HFF-Myc (cell line): ENCODE data around the gene DCPS.

Experiments
- DNase-seq: peaks from one replicate; pipeline ENCODE4 v3.0.0-alpha.2; 2011; ENCODE audit warnings: low read depth; ENCODE audit errors: extremely low read depth
- H3K4me3 ChIP-seq: replicated peaks from 2 replicates; pipeline ENCODE4 v1.5.1; 2011; ENCODE audit warnings: low read depth, mild to moderate bottlenecking, control low read depth, low read length
- TF ChIP-seq, protein P1 (sequence below): IDR thresholded peaks from 2 replicates; pipeline ENCODE4 v1.5.1; 2012; ENCODE audit warnings: mild to moderate bottlenecking, low read depth, low read length, control low read depth; ENCODE audit errors: missing control alignments

DCPS gene

DNA sequence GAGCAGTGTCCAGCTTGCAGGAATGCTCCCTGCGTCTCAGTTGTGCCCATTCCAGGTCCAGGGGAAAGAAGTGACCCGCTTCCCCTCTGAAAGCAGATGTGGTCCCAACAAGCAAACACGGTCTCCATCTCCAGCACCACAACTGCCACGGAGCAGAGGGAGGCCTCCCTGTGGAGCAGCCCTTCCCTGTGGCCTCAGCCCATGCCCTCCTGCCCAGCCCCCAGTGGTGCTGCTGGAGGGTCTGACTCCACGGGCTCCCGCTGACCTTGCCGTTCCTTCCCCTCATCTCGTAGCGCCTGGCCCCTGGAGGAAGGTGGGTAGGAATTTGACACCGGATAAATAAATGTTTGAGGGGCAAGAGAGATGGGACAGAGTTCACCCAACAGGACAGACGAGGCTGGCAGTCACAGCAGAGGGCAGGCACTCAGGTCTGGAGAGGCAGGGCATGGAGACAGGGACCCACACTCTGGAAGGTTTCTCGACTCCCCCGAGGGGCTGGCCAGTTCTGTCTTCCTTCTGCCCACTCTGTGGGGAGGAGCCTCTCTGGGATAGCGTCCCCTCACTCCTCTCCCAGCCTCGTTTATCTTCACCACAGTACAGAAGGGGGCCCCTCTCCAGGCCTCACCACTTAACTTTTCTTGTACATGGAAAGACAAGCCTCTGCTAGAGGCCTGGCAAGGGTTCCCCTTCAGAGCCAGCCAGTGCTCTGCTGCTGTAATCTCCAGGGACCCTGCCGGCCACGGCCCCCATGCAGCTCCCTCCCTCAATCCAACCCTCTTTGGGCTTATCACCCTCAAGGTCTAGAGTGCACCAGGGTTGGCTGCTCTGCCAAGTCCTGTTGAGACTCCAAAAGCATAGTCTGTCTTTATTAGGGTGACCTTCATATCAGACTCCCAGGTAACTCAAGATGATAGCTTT lies 44.1 kb downstream of the DCPS start:
- no peak overlapping the region for H3K4me3 ChIP-seq
- TF ChIP-seq, protein P1, sequence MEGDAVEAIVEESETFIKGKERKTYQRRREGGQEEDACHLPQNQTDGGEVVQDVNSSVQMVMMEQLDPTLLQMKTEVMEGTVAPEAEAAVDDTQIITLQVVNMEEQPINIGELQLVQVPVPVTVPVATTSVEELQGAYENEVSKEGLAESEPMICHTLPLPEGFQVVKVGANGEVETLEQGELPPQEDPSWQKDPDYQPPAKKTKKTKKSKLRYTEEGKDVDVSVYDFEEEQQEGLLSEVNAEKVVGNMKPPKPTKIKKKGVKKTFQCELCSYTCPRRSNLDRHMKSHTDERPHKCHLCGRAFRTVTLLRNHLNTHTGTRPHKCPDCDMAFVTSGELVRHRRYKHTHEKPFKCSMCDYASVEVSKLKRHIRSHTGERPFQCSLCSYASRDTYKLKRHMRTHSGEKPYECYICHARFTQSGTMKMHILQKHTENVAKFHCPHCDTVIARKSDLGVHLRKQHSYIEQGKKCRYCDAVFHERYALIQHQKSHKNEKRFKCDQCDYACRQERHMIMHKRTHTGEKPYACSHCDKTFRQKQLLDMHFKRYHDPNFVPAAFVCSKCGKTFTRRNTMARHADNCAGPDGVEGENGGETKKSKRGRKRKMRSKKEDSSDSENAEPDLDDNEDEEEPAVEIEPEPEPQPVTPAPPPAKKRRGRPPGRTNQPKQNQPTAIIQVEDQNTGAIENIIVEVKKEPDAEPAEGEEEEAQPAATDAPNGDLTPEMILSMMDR: no peak
- no peak for DNase-seq

DNA sequence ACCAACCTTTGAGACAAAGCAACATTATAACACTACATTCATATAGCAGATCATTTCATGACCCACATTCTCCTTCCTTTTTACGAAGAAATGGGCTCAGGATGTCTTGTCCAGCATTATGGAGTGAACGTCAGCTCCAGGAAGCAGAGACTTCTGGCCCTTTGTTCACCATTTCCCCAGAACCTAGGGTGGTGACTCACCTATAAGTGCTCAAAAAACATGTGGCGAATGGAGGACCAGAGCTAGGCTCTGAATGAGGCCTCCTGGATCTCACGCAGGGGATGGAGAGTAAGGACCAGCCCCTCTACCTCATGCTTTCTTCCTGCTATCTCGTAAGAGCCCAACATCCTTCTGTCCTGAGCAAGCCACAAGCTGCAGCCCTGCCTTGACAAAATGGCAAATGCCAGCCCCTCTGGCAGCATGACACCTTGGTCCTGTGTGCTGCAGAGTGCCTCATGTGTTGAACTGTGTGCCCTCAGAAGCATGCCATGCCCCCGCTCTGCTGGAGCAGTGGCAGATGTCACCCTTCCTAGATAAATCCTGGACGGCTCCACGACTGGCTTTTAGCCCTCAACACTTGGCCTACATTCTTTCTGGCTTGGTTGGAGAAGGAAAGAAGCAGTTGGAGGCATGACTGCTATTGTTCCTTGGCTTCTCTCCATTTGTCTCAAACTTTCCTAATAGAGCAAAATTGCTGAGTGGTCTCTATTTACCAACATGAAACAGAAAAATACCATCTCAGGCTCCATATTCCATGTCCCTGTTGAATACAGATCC lies 45.1 kb downstream of the DCPS start:
- no peak for DNase-seq
- no peak overlapping the region for H3K4me3 ChIP-seq
- TF ChIP-seq, protein P1: no peak

DNA sequence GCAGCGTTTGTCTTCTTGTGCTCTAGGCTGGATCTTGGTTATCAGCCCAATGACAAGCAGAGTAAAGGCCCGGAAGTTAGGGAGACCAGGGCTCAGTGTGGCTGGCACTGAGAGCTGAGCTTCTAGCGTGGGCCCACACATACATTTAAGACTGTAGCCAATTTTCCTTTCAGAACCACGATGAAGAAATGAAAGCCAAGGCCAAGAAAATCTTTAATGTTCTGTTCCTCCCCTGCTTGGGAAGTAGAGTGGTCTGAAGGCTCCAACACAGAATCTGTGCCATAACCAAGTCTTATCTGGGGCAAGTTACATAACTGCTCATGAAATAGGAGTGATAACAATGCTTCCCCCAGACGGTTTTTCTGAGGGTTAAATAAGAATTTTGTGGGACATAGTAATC lies 47.0 kb downstream of the DCPS start:
- H3K4me3 ChIP-seq: no peak overlapping the region
- TF ChIP-seq, protein P1: no peak
- no peak for DNase-seq

DNA sequence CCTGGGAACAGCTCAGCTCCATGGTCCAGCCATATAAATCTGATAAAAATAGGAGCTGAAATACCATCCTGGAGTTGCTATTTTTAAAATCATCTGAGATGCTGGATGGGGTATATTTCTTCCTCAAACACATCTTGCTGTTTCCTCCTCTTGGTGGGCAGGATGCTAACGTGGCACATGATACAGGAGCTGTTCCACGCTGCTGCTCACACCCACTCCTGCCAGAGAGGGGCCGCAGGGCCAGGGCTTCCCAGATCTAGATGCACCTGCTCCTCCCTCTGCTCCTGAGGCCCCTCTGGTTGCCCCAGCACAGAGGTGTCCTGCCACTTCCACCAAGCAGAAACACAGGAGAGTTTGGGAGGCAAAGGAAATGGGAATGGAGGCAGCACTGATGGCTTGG lies 48.3 kb downstream of the DCPS start:
- DNase-seq: no peak
- TF ChIP-seq, protein P1: no peak

DNA sequence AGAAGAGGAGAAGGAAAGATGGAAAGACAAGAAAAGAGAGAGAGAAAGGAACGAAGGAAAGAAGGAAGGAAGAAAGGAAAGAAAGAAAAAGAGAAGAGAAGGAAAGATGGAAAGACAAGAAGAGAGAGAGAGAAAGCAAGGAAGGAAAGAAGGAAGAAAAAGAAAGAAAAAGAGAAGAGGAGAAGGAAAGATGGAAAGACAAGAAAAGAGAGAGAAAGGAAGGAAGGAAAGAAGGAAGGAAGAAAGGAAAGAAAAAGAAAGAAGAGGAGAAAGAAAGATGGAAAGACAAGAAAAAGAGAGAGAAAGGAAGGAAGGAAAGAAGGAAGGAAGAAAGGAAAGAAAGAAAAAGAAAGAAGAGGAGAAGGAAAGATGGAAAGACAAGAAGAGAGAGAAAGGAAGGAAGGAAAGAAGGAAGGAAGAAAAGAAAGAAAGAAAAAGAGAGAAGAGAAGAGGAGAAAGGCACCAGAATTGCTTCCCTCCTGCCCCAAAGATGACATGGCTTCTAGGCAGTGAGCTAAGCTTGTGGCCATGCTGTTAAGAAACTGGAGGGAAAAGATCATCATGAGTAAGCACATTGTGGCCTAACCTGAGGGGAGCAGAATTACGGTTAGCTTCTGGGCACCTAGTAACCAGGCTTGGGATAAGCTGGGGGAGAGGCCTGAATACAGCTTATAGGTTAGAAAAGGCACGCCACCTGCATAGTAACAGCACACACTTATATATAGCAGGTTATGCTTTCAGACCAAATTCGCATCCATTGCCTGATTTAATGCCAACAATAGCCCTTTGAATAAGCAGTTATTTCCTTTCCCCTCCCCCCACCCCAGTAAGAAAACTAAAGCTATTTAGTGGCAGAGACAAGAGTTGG lies 49.3 kb downstream of the DCPS start:
- TF ChIP-seq, protein P1: no peak
- H3K4me3 ChIP-seq: peak overlapping the region; percentile 5
- peak; percentile 32 for DNase-seq

More for the DNA sequence above, 48.3 kb downstream of the DCPS start:
- H3K4me3 ChIP-seq: no peak overlapping the region

DNA sequence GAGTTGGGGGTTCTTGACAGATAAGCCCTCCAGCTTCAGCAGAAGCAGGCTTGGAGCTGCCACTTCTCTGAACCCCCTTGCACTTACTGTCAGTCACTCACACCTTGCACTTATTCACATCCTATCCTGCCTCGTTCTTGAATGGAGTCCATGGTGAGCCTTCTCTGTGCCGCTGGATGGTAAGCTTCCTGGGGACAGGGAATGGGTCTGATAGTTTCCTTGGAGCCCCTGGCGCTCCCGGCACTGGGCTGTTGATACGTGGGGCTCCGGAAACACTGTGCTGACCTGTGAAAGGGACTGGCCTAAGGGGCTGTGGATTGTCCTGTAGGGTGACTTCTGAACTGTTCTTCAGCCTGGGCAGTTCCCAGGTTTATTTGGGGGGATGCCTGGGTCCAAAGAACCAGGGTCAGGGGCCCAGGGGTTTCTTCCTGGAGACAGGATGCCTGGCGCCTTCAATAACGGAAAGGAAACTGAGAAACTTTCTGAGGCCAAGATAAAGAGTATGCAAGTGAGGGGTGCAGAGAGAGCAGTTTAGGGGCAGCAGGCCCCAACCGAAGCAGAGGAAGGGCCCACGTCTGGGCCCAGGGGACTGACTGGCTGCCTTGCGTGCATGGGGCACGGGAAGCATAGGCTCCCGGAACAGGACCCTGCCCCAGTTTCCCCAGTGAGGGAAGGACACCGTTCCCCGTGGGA lies 50.9 kb downstream of the DCPS start:
- peak overlapping the region; percentile 60 for H3K4me3 ChIP-seq
- no peak for DNase-seq
- TF ChIP-seq, protein P1: no peak
